HG02763 (cell line): ENCODE results near the gene ANGPTL2.
"Not testable (repeated sequence)": the region's sequence is repeated elsewhere in the genome, so short reads cannot be mapped to it uniquely, and the experiment has no call there.

Experiments used
- ATAC-seq: cut with Tn5 transposase; IDR thresholded peaks from one replicate; pipeline ENCODE4 v1.9.1; 2021; ENCODE audit warnings: mild to moderate bottlenecking, moderate library complexity; ENCODE audit not compliant: unreplicated experiment

The ANGPTL2 gene, protein sequence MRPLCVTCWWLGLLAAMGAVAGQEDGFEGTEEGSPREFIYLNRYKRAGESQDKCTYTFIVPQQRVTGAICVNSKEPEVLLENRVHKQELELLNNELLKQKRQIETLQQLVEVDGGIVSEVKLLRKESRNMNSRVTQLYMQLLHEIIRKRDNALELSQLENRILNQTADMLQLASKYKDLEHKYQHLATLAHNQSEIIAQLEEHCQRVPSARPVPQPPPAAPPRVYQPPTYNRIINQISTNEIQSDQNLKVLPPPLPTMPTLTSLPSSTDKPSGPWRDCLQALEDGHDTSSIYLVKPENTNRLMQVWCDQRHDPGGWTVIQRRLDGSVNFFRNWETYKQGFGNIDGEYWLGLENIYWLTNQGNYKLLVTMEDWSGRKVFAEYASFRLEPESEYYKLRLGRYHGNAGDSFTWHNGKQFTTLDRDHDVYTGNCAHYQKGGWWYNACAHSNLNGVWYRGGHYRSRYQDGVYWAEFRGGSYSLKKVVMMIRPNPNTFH

DNA sequence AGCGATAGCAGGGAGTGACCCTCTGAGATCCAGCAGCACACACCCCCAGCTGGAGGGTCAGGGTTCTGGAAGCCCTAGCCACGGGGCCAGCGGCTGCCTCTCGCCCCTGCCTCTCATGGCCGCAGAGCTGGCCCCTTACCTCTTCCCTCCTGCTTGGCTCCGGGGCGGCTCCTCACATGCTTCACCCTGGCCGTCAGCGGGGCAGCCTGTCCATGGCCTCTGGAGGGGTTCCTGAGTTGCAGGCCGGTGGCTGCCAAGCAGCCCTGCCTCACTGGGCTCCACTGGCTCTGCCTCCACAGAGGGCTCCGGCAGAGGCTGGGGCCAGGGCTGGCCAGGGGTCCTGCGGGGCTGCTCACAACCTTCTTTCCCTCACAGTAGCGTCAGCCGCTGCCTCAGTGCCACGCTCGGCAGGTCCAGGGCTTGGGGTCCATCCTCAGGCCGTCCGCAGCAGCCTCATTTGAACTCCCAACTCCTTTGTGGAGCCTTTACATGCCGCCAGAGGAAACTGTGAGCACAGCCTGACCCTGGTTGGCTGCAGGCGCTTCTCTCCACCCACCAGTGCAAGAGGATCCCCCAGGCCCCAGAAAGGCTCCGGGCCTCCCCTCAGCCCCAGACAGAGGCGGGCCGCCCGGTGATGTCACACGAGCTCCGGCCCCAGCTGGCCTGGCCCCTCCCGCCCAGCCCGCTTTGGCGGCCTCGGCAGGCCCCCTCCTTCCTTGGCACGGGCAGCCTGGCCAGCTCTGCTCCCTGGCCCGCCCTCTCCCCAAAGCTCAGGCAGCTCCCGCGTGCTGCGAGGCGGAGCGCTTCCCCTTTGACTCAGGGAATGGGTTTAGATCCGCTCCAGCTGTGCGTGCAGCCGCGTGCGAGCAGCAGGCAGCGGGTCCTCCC, at the start of gene ANGPTL2:
TSS of gene ANGPTL2 (minus strand) at position 460 of the 888 bp plus-strand sequence. CDS start 13,904 bp downstream, outside the sequence.
- ATAC-seq, result no peak

DNA sequence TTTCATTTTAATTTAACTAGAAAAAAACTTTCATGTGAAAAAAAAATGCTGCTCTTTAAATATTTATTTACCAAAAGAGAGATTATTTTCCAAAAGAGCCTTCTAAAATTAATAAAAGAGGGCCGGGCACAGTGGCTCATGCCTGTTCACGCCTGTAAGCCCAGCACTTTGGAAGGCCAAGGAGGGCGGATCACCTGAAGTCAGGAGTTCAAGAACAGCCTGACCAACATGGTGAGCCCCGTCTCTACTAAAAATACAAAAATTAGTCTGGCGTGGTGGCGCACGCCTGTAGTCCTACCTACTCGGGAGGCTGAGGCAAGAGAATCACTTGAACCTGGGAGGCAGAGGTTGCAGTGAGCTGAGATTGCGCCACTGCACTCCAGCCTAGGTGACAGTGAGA, 48.9 kb upstream of the ANGPTL2 start:
- not testable (repeated sequence) for ATAC-seq

DNA sequence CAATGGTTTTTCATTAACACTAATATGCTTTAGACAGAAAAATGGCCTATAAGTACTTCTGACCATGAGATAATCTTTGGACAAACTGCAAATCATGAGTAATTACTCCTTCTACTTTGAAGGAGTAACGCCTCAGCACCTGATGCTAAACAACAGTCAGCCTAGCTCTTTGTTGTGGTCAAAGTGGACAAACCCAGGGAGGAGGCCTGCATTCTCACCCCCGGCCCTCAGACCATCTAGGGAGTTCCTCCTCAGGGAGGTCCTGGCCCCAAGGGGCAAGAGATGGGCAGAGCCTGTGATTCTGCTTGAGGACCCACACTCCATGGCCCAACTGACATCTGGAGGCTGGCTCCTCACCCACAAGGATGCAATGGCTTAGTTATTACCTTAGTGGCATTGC, 48.2 kb upstream of the ANGPTL2 start:
- no peak for ATAC-seq

DNA sequence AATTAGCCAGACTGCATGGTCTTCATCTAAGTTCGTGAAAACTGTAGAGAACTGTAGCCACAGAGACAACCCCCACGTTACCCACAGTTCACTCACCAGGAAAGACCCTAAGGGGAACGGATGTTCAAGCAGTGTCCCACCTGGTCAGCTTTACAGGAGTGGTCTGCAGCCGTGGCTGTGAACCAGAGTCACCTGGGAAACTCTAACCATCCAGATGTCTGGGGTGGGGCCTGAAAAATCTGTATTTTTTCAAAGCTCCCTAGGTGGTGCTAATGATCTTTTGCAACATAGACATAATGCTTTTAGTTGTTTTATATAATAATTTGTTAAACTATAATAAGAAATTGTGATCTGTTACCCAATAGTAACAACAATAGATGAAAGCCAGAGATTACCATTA, 47.7 kb upstream of the ANGPTL2 start:
- ATAC-seq, result no peak

DNA sequence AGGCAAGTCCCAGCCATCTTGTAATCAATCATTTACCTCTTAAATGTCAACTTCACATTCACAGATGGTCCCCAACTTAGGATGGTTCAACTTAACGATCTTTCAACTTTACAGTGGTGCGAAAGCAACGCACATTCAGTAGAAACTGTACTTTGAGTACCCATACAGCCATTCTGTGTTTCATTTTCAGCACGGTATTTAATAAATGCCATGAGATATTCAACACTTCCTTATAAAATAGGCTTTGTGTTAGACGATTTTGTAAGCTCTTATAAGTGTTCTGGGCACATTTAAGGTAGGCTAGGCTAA, 47.1 kb upstream of the ANGPTL2 start:
- ATAC-seq, result no peak

DNA sequence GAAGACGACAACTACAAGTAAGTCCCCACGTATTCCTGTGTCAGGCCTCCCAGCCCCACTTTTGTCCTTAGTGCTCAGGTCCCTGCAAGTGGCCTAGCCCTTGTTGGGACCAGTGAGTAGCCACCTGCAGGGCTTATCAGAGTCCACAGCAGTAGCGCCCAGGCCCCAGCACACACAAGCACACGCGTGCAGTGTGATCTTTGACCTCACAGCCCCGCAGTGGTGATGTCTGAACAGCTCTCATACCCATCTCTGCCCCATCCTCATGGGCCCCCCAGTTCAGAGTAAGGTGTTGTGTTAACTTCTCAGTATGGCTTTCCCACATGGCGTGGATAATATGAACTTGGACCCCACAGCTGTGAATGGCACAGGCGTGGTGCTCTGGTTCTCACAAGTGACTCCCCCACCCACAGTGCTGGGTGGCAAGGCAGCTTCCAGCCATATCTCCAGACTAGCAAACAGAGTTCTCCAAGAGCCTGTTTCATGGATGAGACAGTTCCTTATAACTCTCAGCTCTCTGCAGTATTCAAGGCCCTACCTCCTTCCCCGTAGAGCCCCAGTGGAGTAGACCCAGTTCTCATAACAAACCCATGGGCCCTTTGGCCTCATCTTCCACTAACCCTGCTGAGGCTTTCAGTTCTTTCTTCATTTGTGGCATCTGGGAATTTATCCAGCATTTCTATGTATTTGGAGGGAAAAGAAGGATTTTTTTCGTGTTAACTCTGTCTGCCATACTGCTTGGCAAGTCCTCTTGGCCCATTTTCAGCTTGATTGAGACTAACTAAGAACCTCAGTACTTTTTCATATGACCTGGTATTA, 46.5 kb upstream of the ANGPTL2 start:
- no peak for ATAC-seq

DNA sequence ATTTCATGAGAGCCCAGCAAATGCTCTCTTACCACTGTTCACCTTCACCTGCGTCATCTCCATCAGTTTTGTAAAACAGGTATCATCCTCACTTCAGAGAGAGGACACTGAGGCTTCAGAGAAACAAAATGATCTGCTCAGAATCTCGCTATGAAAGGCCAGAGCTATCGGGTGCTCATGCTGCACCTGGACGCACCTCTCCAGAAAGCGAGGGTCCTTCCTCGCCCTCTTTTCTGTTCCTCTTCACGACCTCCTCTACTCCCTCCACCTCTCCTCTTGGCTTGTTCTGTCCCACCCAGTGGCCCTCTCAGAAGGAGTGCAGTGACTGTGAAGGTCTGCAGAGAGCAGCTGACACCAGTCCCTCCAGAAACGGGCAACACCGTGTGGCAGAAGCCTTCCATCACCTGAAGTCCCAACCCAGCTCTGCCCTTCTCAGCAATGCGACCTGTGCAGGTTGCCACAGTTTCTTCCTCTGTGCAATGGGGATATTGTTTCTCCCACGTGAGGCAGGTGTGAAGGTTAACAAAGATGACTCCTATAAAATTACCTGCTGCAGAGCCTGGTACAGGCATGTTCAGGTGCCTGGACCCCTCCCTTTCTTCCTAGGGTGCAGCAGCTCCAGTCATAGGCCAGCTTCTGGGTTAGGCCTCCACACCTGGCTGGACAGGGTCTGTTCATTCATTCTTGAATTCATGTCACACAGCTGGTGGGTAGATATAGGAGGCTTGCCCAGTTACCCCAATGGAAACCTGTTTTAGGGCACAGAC, 45.3 kb upstream of the ANGPTL2 start:
- ATAC-seq, result no peak

DNA sequence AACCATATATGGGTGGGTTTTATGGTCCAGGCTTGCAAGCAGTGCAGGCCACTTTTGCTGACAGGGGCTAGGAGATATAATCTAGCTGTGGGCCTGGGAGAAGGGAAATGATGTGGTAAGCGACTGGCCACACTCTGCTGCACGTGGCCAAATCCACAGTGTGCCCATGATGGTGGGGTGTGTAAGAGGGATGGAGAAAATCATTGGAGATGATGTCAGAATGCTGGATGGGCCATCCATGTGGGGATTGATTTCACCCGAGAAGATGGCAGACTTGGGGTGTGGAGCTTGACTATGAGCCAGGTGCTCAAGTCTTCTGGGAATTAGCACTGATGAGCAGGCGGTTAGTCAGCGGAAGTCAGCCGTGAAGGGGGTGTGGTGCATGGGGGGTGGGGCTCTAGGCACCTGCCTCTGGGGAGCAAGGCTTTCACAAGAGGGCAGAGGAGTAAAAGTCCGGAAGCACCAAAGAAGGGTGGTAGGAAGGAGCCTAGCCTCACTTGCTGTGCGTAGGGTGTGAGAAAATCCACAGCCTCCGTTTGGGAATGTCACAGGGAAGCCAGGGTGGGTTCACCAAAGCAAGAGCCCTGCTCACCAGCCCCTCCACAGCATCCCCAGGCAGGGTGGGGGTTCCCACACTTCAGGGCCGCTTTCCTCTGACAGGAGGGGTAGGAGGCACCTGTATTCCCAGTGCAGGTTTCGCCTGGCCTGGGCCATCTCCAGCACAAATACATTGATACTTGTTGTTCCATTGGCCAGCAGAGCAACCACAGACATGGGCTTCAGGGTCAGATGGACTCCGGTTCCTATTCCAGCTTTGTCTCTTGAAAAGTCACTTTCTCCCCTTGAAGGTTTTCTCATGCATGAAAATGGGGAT, 44.5 kb upstream of the ANGPTL2 start:
- ATAC-seq, result peak; percentile 60

DNA sequence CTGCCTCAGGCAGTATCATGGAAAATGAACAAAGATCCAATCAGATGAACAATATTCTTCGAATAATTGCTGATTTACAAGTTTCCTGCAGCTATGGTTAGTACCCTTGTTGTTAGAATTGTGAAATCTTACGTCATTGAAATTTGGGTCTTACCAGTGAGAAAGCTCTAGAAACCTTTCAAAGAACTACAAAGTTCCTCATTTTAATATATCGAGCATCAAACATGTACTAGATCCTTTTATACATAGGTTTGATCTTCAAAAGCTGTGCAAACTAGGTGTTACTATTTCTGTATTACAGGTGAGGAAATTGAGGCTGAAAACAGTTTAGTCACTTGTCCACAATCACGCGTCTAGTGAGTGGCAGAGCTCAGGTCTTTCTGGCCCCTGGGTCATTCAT, 43.7 kb upstream of the ANGPTL2 start:
- ATAC-seq, result no peak

DNA sequence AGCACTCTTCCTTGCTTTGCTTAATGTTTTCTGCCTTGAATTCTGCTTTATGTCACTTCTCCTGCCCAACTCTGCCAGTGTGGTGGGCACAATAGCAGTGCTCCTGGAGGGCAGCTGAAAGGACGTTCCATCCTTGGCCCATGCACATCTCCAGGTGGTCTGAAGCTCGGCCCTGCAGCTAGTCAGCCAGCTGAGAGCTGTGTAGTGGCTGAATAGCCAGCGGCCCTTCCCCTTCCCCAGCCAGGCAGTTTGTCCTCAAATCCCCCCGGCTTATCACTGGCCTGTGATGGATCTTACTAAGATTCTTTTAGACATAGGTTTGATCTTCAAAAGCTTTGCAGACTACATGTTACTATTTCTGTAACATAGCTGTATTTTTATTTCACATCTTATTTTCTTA, 42.7 kb upstream of the ANGPTL2 start:
- ATAC-seq, result no peak

DNA sequence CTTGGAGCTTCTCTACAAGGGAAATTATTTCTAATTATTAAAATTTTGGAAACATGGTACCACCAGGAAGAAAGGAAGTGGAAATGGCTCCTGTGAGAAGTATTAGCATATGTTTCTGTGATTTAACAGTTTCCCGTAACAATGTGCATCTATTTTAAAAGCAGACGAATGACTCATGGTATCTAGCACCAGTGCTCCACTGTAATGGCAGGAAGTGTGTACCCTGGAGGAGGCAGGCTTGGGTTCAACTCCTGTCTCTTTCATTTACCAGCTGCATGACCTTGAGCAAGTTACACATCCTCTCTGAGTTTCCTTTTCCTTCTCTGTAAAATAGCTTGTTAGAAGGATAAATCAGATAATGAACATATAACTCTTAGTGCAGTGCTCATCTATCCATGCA, 41.0 kb upstream of the ANGPTL2 start:
- ATAC-seq, result no peak

DNA sequence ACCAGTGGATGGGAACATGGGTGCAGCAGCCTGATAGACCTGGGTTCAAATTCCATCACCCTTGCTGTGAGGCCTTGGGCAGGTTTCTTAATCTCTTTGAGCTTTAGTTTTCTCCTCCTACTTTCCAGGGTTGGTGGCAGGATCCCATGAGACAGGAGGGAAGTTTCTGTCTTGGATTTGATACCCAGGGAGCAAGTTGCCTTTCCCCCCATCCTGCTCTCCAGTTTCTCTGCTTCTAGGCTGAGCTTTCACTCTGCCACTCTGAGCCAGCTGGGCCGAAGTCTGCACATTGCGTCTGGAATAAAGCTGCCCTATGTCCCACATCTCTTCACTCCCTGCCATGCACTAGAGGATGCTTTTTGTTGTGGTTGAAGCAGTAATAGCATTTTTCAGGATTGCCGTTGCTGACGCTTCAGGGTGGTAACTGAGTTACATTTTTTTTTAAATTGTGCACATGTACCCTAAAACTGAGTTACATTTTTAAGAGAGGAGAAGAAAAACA, 40.5 kb upstream of the ANGPTL2 start:
- ATAC-seq, result no peak

DNA sequence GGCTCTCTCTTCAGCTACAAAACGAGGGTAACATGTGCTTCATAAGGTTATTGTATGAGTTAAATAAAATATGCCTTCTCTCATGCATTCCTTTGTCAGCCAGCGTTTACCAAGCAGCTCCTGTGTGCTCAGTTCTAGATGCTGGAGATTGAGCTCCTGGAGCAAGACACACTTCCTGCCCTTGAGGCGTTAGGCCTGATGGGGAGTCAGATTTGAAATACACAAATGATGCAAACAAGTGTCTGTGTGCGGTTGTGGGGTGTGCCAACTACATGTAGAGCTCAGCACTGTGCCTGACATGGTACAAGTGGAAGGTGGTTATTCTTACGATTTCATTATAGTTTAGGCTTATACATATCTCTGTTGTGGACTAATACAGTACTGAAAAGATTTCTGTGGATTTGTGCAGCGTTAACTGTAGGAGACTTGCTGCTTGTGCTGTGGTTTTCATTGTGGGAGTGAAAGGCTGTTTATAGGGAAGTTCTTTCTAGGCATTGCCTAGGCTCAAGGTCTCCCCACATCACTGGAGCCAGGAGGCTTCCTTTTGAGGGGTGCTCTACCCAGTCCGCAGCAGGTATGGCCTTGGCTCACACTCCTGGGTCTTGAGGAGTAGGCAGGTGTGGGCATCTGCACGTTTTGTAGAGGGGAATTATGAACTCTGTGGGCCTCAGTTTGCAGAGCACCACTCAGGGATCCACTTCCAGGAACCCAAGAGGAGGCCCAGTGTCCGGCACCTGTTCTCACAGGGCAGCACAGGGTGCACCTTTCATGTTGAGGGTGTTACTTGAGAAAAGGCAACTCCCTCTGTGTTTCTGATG, 39.8 kb upstream of the ANGPTL2 start:
- ATAC-seq, result no peak

DNA sequence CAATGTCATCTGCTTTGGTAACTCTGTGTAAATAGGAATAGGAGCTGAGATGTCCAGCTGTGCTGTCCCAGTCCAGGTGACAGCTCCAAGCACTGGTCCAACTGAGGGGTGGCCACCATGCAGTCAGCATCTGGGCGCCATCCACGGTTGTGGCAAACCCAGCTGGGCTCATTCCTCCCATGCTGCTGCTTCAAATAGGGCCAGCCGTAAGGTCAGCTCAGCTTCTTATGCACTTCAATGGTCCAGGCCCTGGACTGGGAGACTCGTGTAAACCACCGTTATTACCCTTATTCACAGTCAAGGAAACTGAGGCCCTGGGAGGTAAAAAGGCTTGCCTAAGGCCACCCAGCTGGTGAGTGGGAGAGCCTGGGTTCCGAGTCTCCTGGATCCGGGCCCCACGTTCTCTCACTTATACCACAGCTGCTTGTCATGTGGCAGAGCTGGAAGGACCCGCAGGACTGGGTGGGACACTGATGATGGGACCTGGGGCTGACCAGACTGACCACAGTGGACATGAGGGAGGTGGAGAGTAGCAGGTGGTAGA, 38.7 kb upstream of the ANGPTL2 start:
- ATAC-seq, result no peak

DNA sequence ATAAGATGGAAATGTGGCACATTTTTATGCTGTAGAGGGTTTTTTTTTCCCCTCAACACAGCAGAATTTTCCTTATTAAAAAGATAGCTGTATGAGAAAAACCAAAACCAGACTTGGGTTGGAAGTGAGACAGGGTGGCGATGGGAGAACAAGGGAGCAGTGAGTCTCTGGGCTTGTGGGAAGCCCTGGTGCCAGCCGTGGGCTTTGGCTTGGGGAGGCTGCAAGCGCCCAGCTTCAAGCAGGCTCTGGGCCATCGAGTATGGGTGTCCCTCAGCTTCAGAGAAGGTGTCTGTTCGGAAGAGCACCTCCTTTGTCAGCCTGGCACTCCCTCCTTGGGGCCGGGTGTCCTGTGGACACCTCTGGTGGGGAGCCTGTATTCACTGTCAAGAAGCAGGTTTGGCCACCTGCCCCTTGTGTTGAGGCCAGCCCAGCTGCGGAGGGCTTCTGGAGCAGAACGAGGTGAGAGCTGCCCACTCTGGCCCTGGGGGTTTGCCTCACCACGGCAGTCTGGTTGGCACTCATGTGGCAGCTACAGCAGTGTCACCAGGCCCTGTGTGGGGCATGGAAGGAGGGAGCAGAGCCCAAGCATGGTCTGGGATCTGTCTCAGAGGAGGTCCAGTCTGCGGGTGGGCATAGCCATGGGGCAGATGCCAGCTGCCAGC, 37.6 kb upstream of the ANGPTL2 start:
- no peak for ATAC-seq

DNA sequence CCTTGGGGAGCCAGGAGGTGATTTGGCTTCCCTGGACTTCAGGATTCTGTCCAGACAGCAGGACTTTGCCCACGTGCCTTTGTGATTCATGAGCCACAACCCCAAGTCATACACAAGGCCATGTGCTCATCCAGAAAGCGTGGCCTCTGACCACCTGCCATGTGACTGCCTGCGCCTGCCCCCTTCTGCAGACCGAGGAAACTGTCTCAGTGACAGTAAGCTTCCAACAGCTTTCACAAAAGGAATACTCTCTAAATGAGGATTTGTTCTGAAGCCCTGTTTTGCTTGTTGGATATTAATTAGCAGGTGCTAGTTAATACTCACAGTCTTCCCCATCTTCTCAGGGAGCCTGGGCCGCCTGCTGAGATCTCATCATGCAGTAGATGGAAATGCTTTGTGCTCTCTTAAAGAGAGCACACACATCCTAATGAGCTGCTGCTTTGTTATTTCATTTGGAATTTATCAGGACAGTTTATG, 36.9 kb upstream of the ANGPTL2 start:
- ATAC-seq, result no peak

DNA sequence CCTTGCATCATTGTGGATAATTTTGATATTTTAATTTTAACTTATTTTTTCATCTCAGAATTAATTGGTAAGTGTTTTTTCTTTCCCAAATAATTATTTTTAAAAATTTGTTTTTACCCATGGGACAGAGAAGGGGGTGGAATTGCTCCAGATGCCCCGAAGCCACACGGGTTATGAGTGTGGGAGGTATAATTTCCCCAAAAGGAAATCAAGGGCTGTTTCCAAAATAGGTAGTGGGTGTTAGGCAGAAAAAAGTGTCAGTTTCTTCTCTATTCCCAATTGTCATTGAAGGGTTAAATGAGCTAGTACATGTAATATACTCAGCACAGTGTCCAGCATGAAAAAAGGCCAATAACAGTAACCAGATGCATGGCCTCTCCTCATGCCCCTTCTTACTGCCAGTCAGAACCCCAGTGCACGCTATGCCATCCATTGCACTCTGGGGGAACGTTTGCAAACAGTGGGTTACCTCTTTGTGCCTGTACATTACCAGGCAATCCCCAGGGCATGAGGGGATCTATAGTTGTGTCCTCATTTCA, 36.4 kb upstream of the ANGPTL2 start:
- no peak for ATAC-seq
